GM21825 (cell line): ENCODE data around the gene PILRB.
A peak's percentile ranks its signal among the peaks of the same experiment; 100 is the strongest.
"Not testable (repeated sequence)": the region's sequence is repeated elsewhere in the genome, so short reads cannot be mapped to it uniquely, and the experiment has no call there.

Source experiments
- ATAC-seq: cut with Tn5 transposase; IDR thresholded peaks from one replicate; pipeline ENCODE4 v1.9.1; 2021; ENCODE audit warnings: mild to moderate bottlenecking, moderate library complexity; ENCODE audit not compliant: unreplicated experiment

PILRB gene

GRCh38 chr7:100353685-100354330 is 4.1 kb upstream of the PILRB start:
- ATAC-seq, result no peak

GRCh38 chr7:100356416-100357068 is 1.4 kb upstream of the PILRB start:
- no peak for ATAC-seq

GRCh38 chr7:100357131-100357561 is 771 bp upstream of the PILRB start:
- ATAC-seq, result no peak

GRCh38 chr7:100358857-100359212 is 918 bp downstream of the PILRB start:
- no peak for ATAC-seq

- no peak for ATAC-seq
These were observed 2.4 kb downstream of the PILRB start for GRCh38 chr7:100360135-100360854.

GRCh38 chr7:100363098-100363497 is 5.2 kb downstream of the PILRB start:
- no peak for ATAC-seq

GRCh38 chr7:100363797-100364196 is 5.9 kb downstream of the PILRB start:
- not testable (repeated sequence) for ATAC-seq

- ATAC-seq, result no peak
These were observed 6.6 kb downstream of the PILRB start for GRCh38 chr7:100364480-100364879.

- ATAC-seq, result not testable (repeated sequence)
These were observed 8.1 kb downstream of the PILRB start for GRCh38 chr7:100365998-100366367.

- ATAC-seq, result peak; percentile 26
These were observed 8.7 kb downstream of the PILRB start for GRCh38 chr7:100366411-100367250.

GRCh38 chr7:100367251-100367620 is 9.3 kb downstream of the PILRB start:
- no peak for ATAC-seq

GRCh38 chr7:100367676-100368613 is 10.0 kb downstream of the PILRB start:
- no peak for ATAC-seq

GRCh38 chr7:100369105-100369504 is 11.2 kb downstream of the PILRB start:
- ATAC-seq, result peak; percentile 52

GRCh38 chr7:100370303-100370702 is 12.4 kb downstream of the PILRB start:
- no peak for ATAC-seq

- ATAC-seq, result no peak
These were observed 12.8 kb downstream of the PILRB start for GRCh38 chr7:100370746-100371145.

GRCh38 chr7:100371561-100372171 is 13.7 kb downstream of the PILRB start:
- no peak for ATAC-seq

- ATAC-seq, result no peak
These were observed 14.3 kb downstream of the PILRB start for GRCh38 chr7:100372256-100372655.

GRCh38 chr7:100372694-100373093 is 14.8 kb downstream of the PILRB start:
- no peak for ATAC-seq

GRCh38 chr7:100373261-100373831 is 15.4 kb downstream of the PILRB start, which contains the start of gene PILRA:
Gene PILRA (plus strand): TSS chr7:100373487. CDS start chr7:100373657, 170 bp downstream.
- no peak for ATAC-seq
